Body of pancreas (tissue), 4 donors: ENCODE data around the gene ABHD6. TPM values are rescaled to one million over a fixed set of nuclear protein-coding genes. Genes with fewer than 3 reads are reported as not detected.
"Not testable (repeated sequence)": the region's sequence is repeated elsewhere in the genome, so short reads cannot be mapped to it uniquely, and the experiment has no call there.

Experiments
- ATAC-seq: fragments of 150-250 bp; one replicate; pipeline ENCODE4 v1.9.1; 2016
- DNase-seq, 4 donors: peaks; one replicate each; pipeline ENCODE4 v3.0.0-alpha.2; 2019
- H3K27ac ChIP-seq, 4 donors: fragments of 200-600 bp; sonication (generic); 1 replicate in 3 of 4; 2 replicates in 1 of 4; pipeline versions ENCODE4 v1.5.1 to v1.6.1; 2016 to 2019; ENCODE audit warnings: mild to moderate bottlenecking in 1 of 4, mixed read lengths in 1 of 4, moderate library complexity in 1 of 4
- H3K27me3 ChIP-seq, 2 donors: fragments of 200-600 bp; sonication (generic); one replicate each; pipeline ENCODE4 v1.6.0; 2016; ENCODE audit warnings: mild to moderate bottlenecking in 1 of 2
- H3K36me3 ChIP-seq, 2 donors: fragments of 200-600 bp; sonication (generic); replicated peaks in 1 of 2; 2 replicates each; pipeline ENCODE4 v1.5.1; 2016; ENCODE audit warnings: low read depth in 2 of 2; ENCODE audit not compliant: insufficient read depth in 1 of 2
- H3K4me1 ChIP-seq: fragments of 200-600 bp; sonication (generic); one replicate; pipeline ENCODE4 v1.6.0; 2016
- H3K4me3 ChIP-seq, 2 donors: fragments of 200-600 bp; sonication (generic); 1 replicate in 1 of 2; 2 replicates in 1 of 2; pipeline ENCODE4 v1.5.1; 2016 to 2019
- H3K9me3 ChIP-seq, 3 donors: fragments of 200-600 bp; sonication (generic); 1 replicate in 2 of 3; 2 replicates in 1 of 3; pipeline ENCODE4 v1.5.1; 2016
- CTCF ChIP-seq, 7 experiments: fragments of 450-650 bp in 4 of 7; fragments of 200-600 bp in 3 of 7; sonication (generic) in 3 of 7; IDR thresholded peaks; one replicate each; pipeline ENCODE4 v1.5.1; 2016 to 2019; ENCODE audit warnings: antibody characterized with exemption in 7 of 7
- POLR2A ChIP-seq, 3 donors: fragments of 450-650 bp; IDR thresholded peaks; one replicate each; pipeline ENCODE4 v1.6.1; 2016; ENCODE audit warnings: antibody characterized with exemption in 3 of 3, mild to moderate bottlenecking in 2 of 3
- WGBS, 2 donors: methylation state at CpG; one replicate each; pipeline ENCODE4 v1.1.5; 2017; 5-methylcytosine and 5-hydroxymethylcytosine counted together
- intact Hi-C: fragments of 100-400 bp; cut with DNase I; formaldehyde crosslinking; loops from one replicate; pipeline ENCODE4 v1.15.1; 2023
- total RNA-seq, 2 donors: library from RNA; depleted of rRNA; stranded (reverse); fragments of >200 nt; gene quantifications; one replicate each; pipeline ENCODE4 v1.1.0, GENCODE V29; 2016

The ABHD6 gene
- total RNA-seq, 2 donors from 2014 or later: 5.3 to 6.2 TPM

GRCh38 chr3:58266577-58266976 lies 29.0 kb downstream of the ABHD6 start:
- DNase-seq (peak in 1 of 4 donors; percentile 16), ATAC-seq (no peak)
- Histone ChIP-seq H3K27ac (no peak overlapping the region), H3K4me1 (no peaks in the 10 kb centered on the region), H3K4me3 (no peak overlapping the region), H3K36me3 (no peaks in the 10 kb centered on the region), H3K9me3 (no peaks in the 10 kb centered on the region), H3K27me3 (no peaks in the 10 kb centered on the region)
- TF ChIP-seq CTCF (IDR thresholded peaks at IDR 0.05): no peak
- no peak for TF ChIP-seq POLR2A (IDR thresholded peaks at IDR 0.05)
- intact Hi-C loops: no loop called here
- 33 to 42% methylated on average over 1 of the region's 1 CpG for WGBS, 2 donors

- H3K27me3 ChIP-seq, H3K27ac ChIP-seq, H3K4me3 ChIP-seq, ATAC-seq, H3K9me3 ChIP-seq, DNase-seq, H3K36me3 ChIP-seq, H3K4me1 ChIP-seq, intact Hi-C loops: not testable (repeated sequence)
- 93 to 100% methylated on average over 1 of the region's 1 CpG for WGBS, 2 donors
Observed at GRCh38 chr3:58267543-58267942, 30.0 kb downstream of the ABHD6 start.

GRCh38 chr3:58269356-58269755 lies 31.8 kb downstream of the ABHD6 start:
- 79 to 86% methylated on average over 2 of the region's 2 CpGs for WGBS, 2 donors
- intact Hi-C loops: no loop called here
- DNase-seq: no peak

GRCh38 chr3:58270485-58270884 lies 32.9 kb downstream of the ABHD6 start:
- no peaks in the 10 kb centered on the region for H3K36me3 ChIP-seq
- no peak for ATAC-seq
- intact Hi-C loops: no loop called here
- no peaks in the 10 kb centered on the region for H3K9me3 ChIP-seq
- 89 to 93% methylated on average over 2 of the region's 2 CpGs for WGBS, 2 donors
- no peaks in the 10 kb centered on the region for H3K4me1 ChIP-seq
- no peak for DNase-seq
- H3K27me3 ChIP-seq: no peaks in the 10 kb centered on the region
- H3K27ac ChIP-seq: no peak overlapping the region
- no peak overlapping the region for H3K4me3 ChIP-seq
- TF ChIP-seq CTCF (IDR thresholded peaks at IDR 0.05): no peak
- TF ChIP-seq POLR2A (IDR thresholded peaks at IDR 0.05): no peak

More at GRCh38 chr3:58269356-58269755, 31.8 kb downstream of the ABHD6 start:
- Histone ChIP-seq H3K4me1 (no peaks in the 10 kb centered on the region), H3K36me3 (no peaks in the 10 kb centered on the region), H3K27me3 (no peaks in the 10 kb centered on the region), H3K9me3 (no peaks in the 10 kb centered on the region), H3K4me3 (no peak overlapping the region), H3K27ac (no peak overlapping the region)
- TF ChIP-seq POLR2A (IDR thresholded peaks at IDR 0.05) (no peak), CTCF (IDR thresholded peaks at IDR 0.05) (no peak)
- ATAC-seq: no peak

GRCh38 chr3:58271901-58272501 lies 34.4 kb downstream of the ABHD6 start:
- TF ChIP-seq CTCF (IDR thresholded peaks at IDR 0.05) (no peak), POLR2A (IDR thresholded peaks at IDR 0.05) (no peak)
- Histone ChIP-seq H3K27ac (peak overlapping the region in 1 of 4 donors; percentile 41), H3K4me1 (no peaks in the 10 kb centered on the region), H3K4me3 (no peak overlapping the region), H3K36me3 (no peaks in the 10 kb centered on the region), H3K27me3 (no peaks in the 10 kb centered on the region), H3K9me3 (no peaks in the 10 kb centered on the region)
- WGBS, 2 donors: 79 to 85% methylated on average over 7 of the region's 7 CpGs
- DNase-seq: peak in 1 of 4 donors; percentile 21
- intact Hi-C loops: no loop called here
- ATAC-seq: no peak
